H1 (cell line): ENCODE data around the gene MED19. TPM values are rescaled to one million over a fixed set of nuclear protein-coding genes. Genes with fewer than 3 reads are reported as not detected.

Experiments used
- ASH2L ChIP-seq: fragments of 200-600, 300-600 bp; sonication (generic); IDR thresholded peaks from one replicate; pipeline ENCODE4 v1.7.1; 2017; ENCODE audit warnings: low read length
- BACH1 ChIP-seq: IDR thresholded peaks from 2 replicates; pipeline ENCODE4 v1.6.1; 2012; ENCODE audit warnings: low read length, improper control_type of control experiment
- BRCA1 ChIP-seq: IDR thresholded peaks from 2 replicates; pipeline ENCODE4 v1.6.1; 2012; ENCODE audit warnings: low read depth, low read length, improper control_type of control experiment
- CBX5 ChIP-seq: fragments of 300-800, 300-1000 bp; sonication (generic); IDR thresholded peaks from 2 replicates; pipeline ENCODE4 v1.7.1; 2016; ENCODE audit warnings: antibody characterized with exemption, low read length, low read depth
- CBX8 ChIP-seq: fragments of 300-800, 300-1000 bp; sonication (generic); IDR thresholded peaks from 2 replicates; pipeline ENCODE4 v1.7.1; 2016; ENCODE audit warnings: low read depth, low read length, borderline replicate concordance
- GABPA ChIP-seq: IDR thresholded peaks from 2 replicates; pipeline ENCODE4 v1.6.1; 2011; ENCODE audit warnings: mild to moderate bottlenecking, low read length, moderate library complexity, borderline replicate concordance; ENCODE audit not compliant: insufficient read depth
- HDAC2 ChIP-seq, 2 experiments: fragments of 300-600 bp in 1 of 2; sonication (generic) in 1 of 2; IDR thresholded peaks; 2 replicates each; pipeline ENCODE4 v1.6.1; 2011 to 2012; ENCODE audit warnings: low read depth in 2 of 2, low read length in 2 of 2, mild to moderate bottlenecking in 2 of 2, moderate library complexity in 2 of 2, borderline replicate concordance in 1 of 2, inconsistent platforms in 1 of 2
- KDM4A ChIP-seq: IDR thresholded peaks from one replicate; pipeline ENCODE4 v1.7.1; 2012; ENCODE audit warnings: low read depth, mild to moderate bottlenecking, moderate library complexity, low read length, inconsistent platforms; ENCODE audit not compliant: severe bottlenecking
- RXRA ChIP-seq: IDR thresholded peaks from 2 replicates; pipeline ENCODE4 v1.6.1; 2011; ENCODE audit warnings: low read depth, mild to moderate bottlenecking, low read length, moderate library complexity; ENCODE audit not compliant: insufficient read depth
- SIN3A ChIP-seq, 2 experiments: IDR thresholded peaks in 1 of 2; conservative IDR thresholded peaks in 1 of 2; 2 replicates each; pipeline ENCODE4 v1.6.1; 2011 to 2012; ENCODE audit warnings: low read length in 2 of 2, improper control_type of control experiment in 1 of 2, low read depth in 1 of 2, mild to moderate bottlenecking in 1 of 2
- SP2 ChIP-seq: IDR thresholded peaks from 2 replicates; pipeline ENCODE4 v1.6.1; 2012; ENCODE audit warnings: mild to moderate bottlenecking, low read length, inconsistent platforms
- TAF7 ChIP-seq: optimal IDR thresholded peaks from 2 replicates; pipeline ENCODE3; 2011; ENCODE audit warnings: low read depth, mild to moderate bottlenecking, inconsistent platforms, low read length, moderate library complexity, borderline replicate concordance
- TBP ChIP-seq: IDR thresholded peaks from 2 replicates; pipeline ENCODE4 v1.6.1; 2011; ENCODE audit warnings: low read depth, low read length, improper control_type of control experiment
- TCF12 ChIP-seq: IDR thresholded peaks from 2 replicates; pipeline ENCODE4 v1.6.1; 2011; ENCODE audit warnings: low read depth, mild to moderate bottlenecking, low read length
- polyA plus RNA-seq, 7 experiments: library from polyadenylated mRNA; depleted of rRNA in 3 of 7; stranded (reverse) in 5 of 7; unstranded in 2 of 7; fragments of >200 nt in 5 of 7; fragments of 200-250 nt in 2 of 7; gene quantifications; 1 replicate in 5 of 7; 2 replicates in 1 of 7; 4 replicates in 1 of 7; pipeline versions ENCODE4 v1.2.1 to v1.2.3, GENCODE V29; 2011 to 2013; ENCODE audit warnings: missing spikeins in 2 of 7, mixed read lengths in 2 of 7
- total RNA-seq: library from RNA; stranded (reverse); fragmentation: NEBNext Ultra II Directional; extraction: Animal tissue kit (Norgen Biotek cat#: 25700); gene quantifications from 2 replicates; pipeline ENCODE4 v1.2.1, GENCODE V29; 2021
- TF ChIP-seq, protein P1 (sequence below): IDR thresholded peaks from 2 replicates; pipeline ENCODE4 v1.6.1; 2012; ENCODE audit warnings: inconsistent platforms

Gene MED19
- total and polyA plus RNA-seq, 2 of the 8 experiments (the other 6 are each of a cell fraction or from before 2014, with no cell fraction given): 19.4 to 35.4 TPM

DNA sequence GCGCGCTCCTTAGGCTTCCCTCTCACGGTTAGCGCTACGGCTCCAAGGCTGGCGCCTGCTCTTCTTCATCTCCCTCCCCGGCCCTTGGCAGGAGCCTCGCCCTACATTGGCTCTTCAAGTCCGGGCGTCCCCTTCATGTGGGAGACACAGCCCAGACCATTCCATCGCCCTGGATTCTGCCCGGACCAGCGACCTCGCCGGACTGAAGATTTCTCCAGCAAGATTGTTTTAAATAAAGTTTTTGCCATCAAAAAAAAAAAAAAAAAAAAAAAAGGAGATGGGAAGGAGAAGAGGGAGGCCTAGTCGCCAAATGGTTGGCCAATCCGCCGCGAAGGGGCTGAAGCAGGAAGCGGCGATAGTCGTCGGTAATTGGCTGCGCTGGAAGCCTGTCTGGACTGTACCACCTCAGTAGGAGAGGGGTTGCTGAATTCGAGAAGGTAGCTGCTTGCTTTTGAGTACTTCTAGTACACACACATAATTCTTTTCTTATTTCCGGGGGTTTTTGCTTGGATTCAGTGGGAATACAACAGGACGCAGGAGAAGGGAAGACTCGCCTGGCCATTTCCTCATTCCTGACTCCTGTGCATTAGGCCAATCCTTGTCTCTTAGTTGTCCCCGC, 44.8 kb downstream of the MED19 start (continued):
- TF ChIP-seq SP2 (peak; percentile 71), BACH1 (no peak), ASH2L (peak; percentile 14), TAF7 (peak; percentile 27), BRCA1 (no peak), CBX5 (no peak), CBX8 (no peak), KDM4A (peak; percentile 51), SIN3A (conservative IDR thresholded peaks at IDR 0.05 in 1 of 2, IDR thresholded peaks at IDR 0.05 in 1 of 2; ENCODE audit: low read depth in 1 of 2, low read length in 2 of 2) (peak; percentile 59 to 68; a peak in 1 of 4 replicates), TBP (peak; percentile 53), TCF12 (no peak), GABPA (0 out of 2 replicates have a peak, but pooled peaks have one; percentile 17), HDAC2 (IDR thresholded peaks at IDR 0.05; ENCODE audit: borderline replicate concordance in 1 of 2, low read depth in 2 of 2, low read length in 2 of 2) (peak in 1 of 2 experiments; percentile 84; a peak in 1 of 4 replicates), RXRA (no peak)
- TF ChIP-seq, protein P1, sequence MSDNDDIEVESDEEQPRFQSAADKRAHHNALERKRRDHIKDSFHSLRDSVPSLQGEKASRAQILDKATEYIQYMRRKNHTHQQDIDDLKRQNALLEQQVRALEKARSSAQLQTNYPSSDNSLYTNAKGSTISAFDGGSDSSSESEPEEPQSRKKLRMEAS: no peak
